Spleen (tissue), 7 donors: Measurements from ENCODE around the gene C15orf39.

Source experiments
- CTCF ChIP-seq, 11 experiments: fragments of 200-600 bp in 7 of 11; fragments of 450-650 bp in 4 of 11; sonication (generic) in 4 of 11; IDR thresholded peaks in 8 of 11; conservative IDR thresholded peaks in 3 of 11; 1 replicate in 7 of 11; 2 replicates in 4 of 11; pipeline versions ENCODE4 v1.4.0 to v1.8.0; 2016 to 2021; ENCODE audit warnings: antibody characterized with exemption in 11 of 11, inconsistent platforms in 4 of 11, mild to moderate bottlenecking in 1 of 11
- POLR2A ChIP-seq, 3 donors: fragments of 450-650 bp; IDR thresholded peaks; one replicate each; pipeline ENCODE4 v1.5.1; 2017; ENCODE audit warnings: antibody characterized with exemption in 3 of 3, mild to moderate bottlenecking in 1 of 3
- POLR2AphosphoS5 ChIP-seq, 3 donors: sonication (generic); formaldehyde crosslinking; IDR thresholded peaks; one replicate each; pipeline ENCODE4 v1.5.1; 2017; ENCODE audit warnings: antibody characterized with exemption in 3 of 3
- donor health status: DM: no; HTN: no; CAD: no; lungs with moderate emphysema.
- donor health status: DM: no; HTN: no; CAD: no.
- donor health status: DM: no; HTN: no; CAD: no.

- no peak for TF ChIP-seq CTCF (IDR thresholded peaks at IDR 0.05 in 8 of 11, conservative IDR thresholded peaks at IDR 0.05 in 3 of 11)
- TF ChIP-seq POLR2AphosphoS5 (IDR thresholded peaks at IDR 0.05), result no peak
- TF ChIP-seq POLR2A (IDR thresholded peaks at IDR 0.05), result no peak
Observed at GRCh38 chr15:75163150-75163564, 38.5 kb upstream of the C15orf39 start.
